Stomach smooth muscle (tissue), 2 donors: Measurements from ENCODE around the gene AATF.

ENCODE experiments used
- H3K27ac ChIP-seq: one replicate; pipeline ENCODE4 v1.7.0; 2013; ENCODE audit warnings: mild to moderate bottlenecking, low read length, inconsistent platforms
- H3K27me3 ChIP-seq, 2 donors: one replicate each; pipeline ENCODE4 v1.7.0; 2013; ENCODE audit warnings: low read length in 2 of 2; ENCODE audit not compliant: insufficient read depth in 2 of 2, control insufficient read depth in 1 of 2
- H3K36me3 ChIP-seq, 2 donors: one replicate each; pipeline ENCODE4 v1.7.0; 2013; ENCODE audit warnings: low read length in 2 of 2; ENCODE audit not compliant: control insufficient read depth in 2 of 2, insufficient read depth in 2 of 2
- H3K4me1 ChIP-seq: one replicate; pipeline ENCODE4 v1.7.0; 2013; ENCODE audit warnings: low read length; ENCODE audit not compliant: control insufficient read depth, insufficient read depth
- H3K4me3 ChIP-seq, 2 donors: one replicate each; pipeline ENCODE4 v1.7.0; 2013; ENCODE audit warnings: low read length in 2 of 2
- H3K9ac ChIP-seq, 2 donors: one replicate each; pipeline ENCODE4 v1.7.0; 2013; ENCODE audit warnings: low read length in 2 of 2, mild to moderate bottlenecking in 1 of 2
- H3K9me3 ChIP-seq, 2 donors: one replicate each; pipeline ENCODE4 v1.7.0; 2013; ENCODE audit warnings: low read length in 2 of 2; ENCODE audit not compliant: control insufficient read depth in 2 of 2
- donor health status: healthy.
- donor health status: Pancreatic carcinoma.

AATF gene

DNA sequence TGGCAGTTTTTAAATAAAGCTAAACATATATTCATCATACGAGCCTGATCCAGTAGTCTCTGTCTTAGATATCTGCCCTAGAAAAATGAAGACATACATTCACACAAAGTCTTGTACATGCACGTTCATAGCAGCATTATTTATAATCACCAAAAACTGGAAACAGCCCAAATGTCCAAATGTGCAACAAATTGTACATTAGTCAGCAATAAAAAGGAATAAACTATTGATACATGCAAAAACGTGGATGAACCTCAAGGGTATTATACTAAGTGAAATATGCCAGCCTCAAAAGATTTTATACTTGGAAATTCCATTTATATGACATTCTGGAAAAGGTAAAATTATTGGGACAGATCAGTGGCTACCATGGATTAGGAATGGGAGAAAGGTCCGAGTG is 22.8 kb downstream of the AATF start:
- H3K4me3 ChIP-seq, result no peak overlapping the region
- H3K4me1 ChIP-seq, result no peaks in the 10 kb centered on the region
- H3K27me3 ChIP-seq, result no peaks in the 10 kb centered on the region
- peaks cover 0 to 7% of the 10 kb centered on the region in 2 donors for H3K36me3 ChIP-seq
- H3K9ac ChIP-seq, result no peak overlapping the region
- H3K9me3 ChIP-seq, result no peaks in the 10 kb centered on the region
- no peak overlapping the region for H3K27ac ChIP-seq

DNA sequence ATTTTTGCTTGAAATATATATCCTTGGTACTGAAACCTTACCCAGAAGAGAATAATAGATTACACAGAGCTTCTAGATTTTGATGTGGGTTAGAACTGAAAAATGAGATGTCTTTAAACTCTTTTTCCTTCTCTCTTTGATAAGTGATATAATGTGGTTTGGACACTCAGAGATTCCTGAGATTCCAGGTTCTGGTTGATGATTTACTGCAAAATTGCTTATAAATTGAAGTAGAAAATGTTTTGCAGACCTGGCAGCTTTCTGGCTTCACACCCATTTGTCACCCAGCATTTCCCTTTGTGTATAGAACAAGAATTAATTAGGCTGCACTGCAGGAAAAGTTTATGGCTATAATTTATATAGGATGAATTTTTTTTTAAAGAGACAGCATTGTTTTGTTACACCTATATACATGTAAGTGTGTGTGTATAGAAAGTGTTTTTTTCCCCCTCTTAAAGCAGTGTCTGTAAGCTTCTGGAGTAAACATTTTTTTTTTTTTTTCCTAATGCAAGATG is 23.5 kb downstream of the AATF start:
- Histone ChIP-seq H3K9me3 (no peaks in the 10 kb centered on the region), H3K27ac (no peak overlapping the region), H3K9ac (no peak overlapping the region), H3K27me3 (no peaks in the 10 kb centered on the region), H3K4me3 (no peak overlapping the region), H3K4me1 (no peaks in the 10 kb centered on the region), H3K36me3 (peaks cover 0 to 7% of the 10 kb centered on the region in 2 donors)

DNA sequence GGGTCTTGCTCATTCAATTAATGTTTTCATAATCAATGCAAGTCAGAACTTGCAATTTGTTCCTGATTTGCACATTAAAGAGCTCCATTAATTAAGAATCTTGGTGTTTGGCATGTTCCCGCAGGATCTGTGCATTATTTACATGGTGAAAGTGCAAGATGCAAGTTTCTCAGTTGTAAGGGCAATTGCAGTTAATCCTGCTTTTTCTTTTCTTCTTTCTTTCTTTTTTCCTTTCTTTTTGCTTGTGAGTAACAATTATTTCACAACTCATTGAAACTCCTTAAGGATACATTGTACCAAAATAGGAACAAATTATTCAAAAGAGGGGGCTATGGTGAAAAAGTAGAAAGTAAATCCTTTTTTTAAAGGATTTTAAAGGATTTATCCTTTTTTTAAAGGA is 24.2 kb downstream of the AATF start:
- Histone ChIP-seq H3K27ac (no peak overlapping the region), H3K27me3 (no peaks in the 10 kb centered on the region), H3K36me3 (peaks cover 0 to 7% of the 10 kb centered on the region in 2 donors), H3K4me1 (no peaks in the 10 kb centered on the region), H3K9me3 (no peaks in the 10 kb centered on the region), H3K9ac (no peak overlapping the region), H3K4me3 (no peak overlapping the region)

DNA sequence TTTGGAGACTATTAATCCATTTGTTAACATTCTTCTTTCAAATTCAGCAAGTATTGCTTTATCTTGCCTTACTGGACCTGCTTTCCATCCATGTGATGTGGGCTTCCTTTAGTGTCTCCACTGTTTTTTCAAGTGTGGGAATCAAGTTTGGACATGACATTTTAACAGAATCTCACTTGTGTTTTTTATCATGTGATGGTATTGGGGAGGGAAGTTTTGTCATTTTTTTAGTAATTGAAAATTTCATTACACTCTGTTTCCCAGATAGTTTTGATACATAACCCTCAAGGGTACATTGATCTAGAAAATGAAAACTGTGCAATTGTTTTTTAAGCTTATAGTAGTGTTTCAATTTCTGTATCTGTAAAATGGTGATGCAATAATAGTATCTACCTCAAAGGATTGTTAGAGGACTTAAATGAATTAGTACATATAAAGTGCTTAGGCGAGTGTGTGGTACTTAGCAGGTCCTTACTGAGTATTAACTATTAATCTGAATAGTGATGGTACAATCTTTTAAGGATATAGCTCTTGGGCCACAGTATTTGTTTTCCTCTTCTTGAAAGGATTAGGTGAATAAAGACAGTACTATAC is 27.3 kb downstream of the AATF start:
- no peak overlapping the region for H3K4me3 ChIP-seq
- no peak overlapping the region for H3K9ac ChIP-seq
- H3K36me3 ChIP-seq, result no peaks in the 10 kb centered on the region
- H3K27ac ChIP-seq, result no peak overlapping the region
- peaks cover 3% of the 10 kb centered on the region for H3K4me1 ChIP-seq
- no peaks in the 10 kb centered on the region for H3K27me3 ChIP-seq
- no peaks in the 10 kb centered on the region for H3K9me3 ChIP-seq

DNA sequence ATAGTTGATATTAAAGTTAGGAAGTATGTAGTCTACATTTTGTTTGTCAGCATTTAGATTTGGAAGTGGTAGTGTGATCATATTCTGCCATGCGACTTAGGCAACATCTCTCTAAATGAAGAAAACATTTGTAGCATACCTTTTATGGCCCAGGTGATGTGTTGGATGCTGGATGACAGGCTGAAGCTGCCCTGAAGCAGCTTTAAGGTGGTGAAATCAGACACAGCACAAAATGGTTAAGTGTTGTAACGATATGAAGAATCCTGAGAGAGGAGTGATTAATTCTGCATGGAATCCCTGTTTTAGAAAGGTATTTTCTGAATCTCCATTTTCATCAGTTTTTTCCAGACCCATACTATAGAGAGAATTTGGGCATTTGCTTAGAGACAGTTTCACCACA is 28.3 kb downstream of the AATF start:
- H3K27ac ChIP-seq, result no peak overlapping the region
- no peak overlapping the region for H3K9ac ChIP-seq
- no peak overlapping the region for H3K4me3 ChIP-seq
- no peaks in the 10 kb centered on the region for H3K9me3 ChIP-seq
- no peaks in the 10 kb centered on the region for H3K36me3 ChIP-seq
- peaks cover 3% of the 10 kb centered on the region for H3K4me1 ChIP-seq
- no peaks in the 10 kb centered on the region for H3K27me3 ChIP-seq

DNA sequence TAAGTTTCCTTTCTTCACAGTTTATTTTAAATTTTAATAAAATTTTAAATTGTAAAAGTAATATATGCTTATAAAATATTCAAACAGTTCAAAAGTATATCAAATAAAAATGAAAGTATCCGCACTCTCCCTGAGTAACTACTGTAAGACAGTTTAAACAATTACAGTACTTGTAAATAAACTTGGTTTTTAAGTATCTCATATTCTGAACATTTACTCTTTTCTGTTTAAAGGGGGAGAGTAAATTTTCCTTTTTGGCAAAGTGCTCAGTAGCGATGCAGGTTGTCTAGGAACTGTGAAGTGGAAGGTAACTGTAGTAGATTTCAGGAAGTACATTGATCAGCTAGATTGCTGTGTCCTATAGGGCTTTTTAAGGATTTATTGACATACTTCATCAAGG is 28.8 kb downstream of the AATF start:
- no peaks in the 10 kb centered on the region for H3K27me3 ChIP-seq
- H3K27ac ChIP-seq, result no peak overlapping the region
- no peaks in the 10 kb centered on the region for H3K9me3 ChIP-seq
- no peak overlapping the region for H3K4me3 ChIP-seq
- H3K9ac ChIP-seq, result no peak overlapping the region
- peaks cover 3% of the 10 kb centered on the region for H3K4me1 ChIP-seq
- H3K36me3 ChIP-seq, result no peaks in the 10 kb centered on the region

DNA sequence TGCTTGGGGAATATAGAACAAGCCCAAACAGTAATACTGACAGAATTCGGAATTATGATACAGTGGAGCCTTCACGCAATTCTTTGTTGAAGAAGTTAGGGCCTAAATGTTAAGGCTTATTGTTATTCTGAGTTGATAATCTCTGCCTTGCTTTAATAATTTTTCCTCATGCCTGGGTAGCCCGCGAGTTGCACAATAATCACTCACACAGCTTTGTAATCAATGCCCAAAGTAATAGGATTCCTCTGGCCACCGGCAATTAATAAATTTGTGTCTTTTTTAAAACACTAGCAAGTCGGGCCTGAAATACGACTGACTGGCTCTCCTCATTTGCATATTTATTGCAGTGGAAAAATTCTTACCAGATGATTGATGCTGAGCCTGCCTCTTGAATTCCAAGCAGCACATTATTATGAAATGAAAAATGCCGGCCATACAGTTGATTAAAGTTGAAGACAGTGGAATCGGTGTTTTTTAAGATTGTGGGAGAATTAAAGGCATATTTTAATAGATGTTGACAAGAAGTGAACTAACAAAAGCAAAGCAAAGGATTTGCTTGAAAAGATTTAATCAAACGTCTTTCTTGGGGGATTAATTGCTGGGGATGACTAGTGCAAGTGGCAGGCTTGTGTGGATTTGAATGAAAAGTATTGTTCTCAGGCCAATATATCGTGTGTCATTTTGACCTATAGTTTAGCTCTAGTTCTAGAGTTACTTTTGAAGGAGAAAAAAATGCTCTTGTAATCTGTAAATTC is 30.2 kb downstream of the AATF start:
- Histone ChIP-seq H3K27ac (no peak overlapping the region), H3K4me1 (peaks cover 3% of the 10 kb centered on the region), H3K4me3 (no peak overlapping the region), H3K27me3 (no peaks in the 10 kb centered on the region), H3K36me3 (no peaks in the 10 kb centered on the region), H3K9ac (no peak overlapping the region), H3K9me3 (no peaks in the 10 kb centered on the region)

DNA sequence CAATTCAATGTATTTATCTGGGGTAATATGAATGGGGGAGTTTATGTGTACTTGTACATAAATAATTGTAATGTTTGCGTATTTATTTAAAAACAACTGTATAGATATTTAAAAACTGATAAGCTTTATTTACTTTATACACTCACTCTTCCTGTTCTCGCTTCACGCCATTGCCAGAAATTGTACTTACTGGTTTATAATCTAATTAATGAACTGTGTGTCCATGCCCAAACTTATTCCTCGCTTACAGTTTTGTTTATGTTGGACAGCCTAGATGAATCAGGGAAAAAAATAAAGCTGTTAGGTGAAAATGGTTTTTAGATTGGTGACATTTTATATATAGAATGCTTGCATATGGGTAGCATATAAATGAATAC is 30.8 kb downstream of the AATF start:
- Histone ChIP-seq H3K27me3 (no peaks in the 10 kb centered on the region), H3K9ac (no peak overlapping the region), H3K9me3 (no peaks in the 10 kb centered on the region), H3K4me3 (no peak overlapping the region), H3K27ac (no peak overlapping the region), H3K36me3 (no peaks in the 10 kb centered on the region), H3K4me1 (peaks cover 3% of the 10 kb centered on the region)

DNA sequence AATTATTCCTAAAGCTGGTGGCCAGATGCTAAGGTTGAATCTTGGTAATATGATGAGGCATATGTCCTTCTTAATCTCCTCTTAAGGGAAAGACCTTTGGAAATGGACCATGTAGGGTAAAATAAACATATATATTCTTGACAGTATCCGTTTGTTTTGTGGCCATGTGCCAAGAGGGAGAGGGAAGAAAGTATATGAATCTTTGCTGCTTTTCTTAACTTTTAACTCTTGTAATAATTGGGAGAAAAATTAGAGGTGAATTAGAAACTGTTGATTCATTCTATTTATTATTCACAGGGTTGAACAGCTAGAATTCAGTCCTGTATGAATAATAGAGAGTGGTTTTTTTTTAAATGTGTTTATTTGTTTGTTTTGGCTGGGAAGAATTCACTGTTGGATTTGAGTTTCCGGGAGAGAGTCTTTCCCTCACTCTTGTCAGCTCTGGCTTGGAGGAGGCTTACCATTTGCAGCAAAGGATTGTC is 31.6 kb downstream of the AATF start:
- H3K4me3 ChIP-seq, result no peak overlapping the region
- H3K9ac ChIP-seq, result no peak overlapping the region
- no peaks in the 10 kb centered on the region for H3K9me3 ChIP-seq
- H3K27me3 ChIP-seq, result no peaks in the 10 kb centered on the region
- H3K36me3 ChIP-seq, result no peaks in the 10 kb centered on the region
- H3K4me1 ChIP-seq, result peaks cover 3% of the 10 kb centered on the region
- no peak overlapping the region for H3K27ac ChIP-seq

DNA sequence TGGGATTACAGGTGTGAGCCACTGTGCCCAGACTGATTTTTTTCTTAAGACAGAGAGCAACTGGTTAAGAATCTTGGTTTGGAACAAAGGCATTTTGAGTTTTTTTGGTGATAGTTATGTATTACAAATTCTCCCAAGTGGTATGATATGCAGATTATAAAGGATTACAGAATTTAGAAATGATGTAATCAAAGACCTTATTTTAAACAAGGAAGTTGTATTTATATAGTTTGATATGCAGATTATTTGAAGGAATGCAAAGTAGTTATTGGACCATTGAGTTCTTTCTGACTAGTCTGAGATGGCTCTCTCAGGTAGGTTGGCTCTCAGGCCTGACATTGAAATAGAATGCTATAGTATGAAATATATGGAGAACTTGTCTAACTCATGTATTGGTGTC is 34.9 kb downstream of the AATF start:
- no peak overlapping the region for H3K4me3 ChIP-seq
- no peaks in the 10 kb centered on the region for H3K9me3 ChIP-seq
- H3K9ac ChIP-seq, result no peak overlapping the region
- H3K27ac ChIP-seq, result no peak overlapping the region
- no peaks in the 10 kb centered on the region for H3K27me3 ChIP-seq
- peaks cover 11 to 21% of the 10 kb centered on the region in 2 donors for H3K36me3 ChIP-seq
- H3K4me1 ChIP-seq, result peaks cover 3% of the 10 kb centered on the region

DNA sequence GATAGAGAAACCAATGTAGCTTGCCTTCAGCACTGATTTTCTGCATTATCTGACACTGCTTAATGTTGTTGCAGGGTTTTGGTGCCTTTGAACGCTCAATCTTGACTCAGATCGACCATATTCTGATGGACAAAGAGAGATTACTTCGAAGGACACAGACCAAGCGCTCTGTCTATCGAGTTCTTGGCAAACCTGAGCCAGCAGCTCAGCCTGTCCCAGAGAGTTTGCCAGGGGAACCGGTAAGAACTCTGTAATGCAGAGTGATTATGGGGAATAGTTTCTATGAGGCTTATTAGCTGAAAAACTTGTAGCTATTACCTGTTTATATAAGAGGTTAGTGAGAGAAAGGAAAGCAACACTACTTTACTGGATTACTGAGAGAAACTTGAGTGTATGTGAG is 40.4 kb downstream of the AATF start:
- Histone ChIP-seq H3K9me3 (no peaks in the 10 kb centered on the region), H3K9ac (no peak overlapping the region), H3K4me1 (no peaks in the 10 kb centered on the region), H3K27ac (no peak overlapping the region), H3K27me3 (no peaks in the 10 kb centered on the region), H3K36me3 (peaks cover 19 to 43% of the 10 kb centered on the region in 2 donors), H3K4me3 (no peak overlapping the region)
